ENCODE results near the gene PON2.
"Not testable (repeated sequence)": the region's sequence is repeated elsewhere in the genome, so short reads cannot be mapped to it uniquely, and the experiment has no call there.

Gene PON2

DNA sequence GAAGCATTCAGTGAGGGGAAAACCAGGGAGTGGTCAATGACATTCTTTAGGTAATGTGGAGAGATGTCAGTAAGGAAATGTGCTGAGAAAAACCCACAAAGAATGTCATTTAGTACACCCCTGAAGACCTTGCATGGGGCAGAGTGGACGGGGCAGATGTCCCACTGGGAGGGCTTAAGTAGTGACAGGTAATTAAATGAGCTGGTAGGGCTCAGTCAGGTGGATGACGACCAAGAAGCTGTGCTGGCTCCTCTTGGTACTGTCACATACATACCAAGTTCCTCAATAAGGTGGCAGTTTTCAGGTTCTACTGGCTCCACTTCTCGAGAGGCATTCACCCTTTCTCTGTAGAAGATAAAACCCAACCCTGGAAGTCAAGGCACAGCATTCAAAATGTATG, 40.5 kb downstream of the PON2 start:
- DNase-seq (ENCODE audit: low read depth), result no peak
- no peak overlapping the region for H3K4me3 ChIP-seq (ENCODE audit: low read length)
- TF ChIP-seq, protein P1, sequence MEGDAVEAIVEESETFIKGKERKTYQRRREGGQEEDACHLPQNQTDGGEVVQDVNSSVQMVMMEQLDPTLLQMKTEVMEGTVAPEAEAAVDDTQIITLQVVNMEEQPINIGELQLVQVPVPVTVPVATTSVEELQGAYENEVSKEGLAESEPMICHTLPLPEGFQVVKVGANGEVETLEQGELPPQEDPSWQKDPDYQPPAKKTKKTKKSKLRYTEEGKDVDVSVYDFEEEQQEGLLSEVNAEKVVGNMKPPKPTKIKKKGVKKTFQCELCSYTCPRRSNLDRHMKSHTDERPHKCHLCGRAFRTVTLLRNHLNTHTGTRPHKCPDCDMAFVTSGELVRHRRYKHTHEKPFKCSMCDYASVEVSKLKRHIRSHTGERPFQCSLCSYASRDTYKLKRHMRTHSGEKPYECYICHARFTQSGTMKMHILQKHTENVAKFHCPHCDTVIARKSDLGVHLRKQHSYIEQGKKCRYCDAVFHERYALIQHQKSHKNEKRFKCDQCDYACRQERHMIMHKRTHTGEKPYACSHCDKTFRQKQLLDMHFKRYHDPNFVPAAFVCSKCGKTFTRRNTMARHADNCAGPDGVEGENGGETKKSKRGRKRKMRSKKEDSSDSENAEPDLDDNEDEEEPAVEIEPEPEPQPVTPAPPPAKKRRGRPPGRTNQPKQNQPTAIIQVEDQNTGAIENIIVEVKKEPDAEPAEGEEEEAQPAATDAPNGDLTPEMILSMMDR (conservative IDR thresholded peaks at IDR 0.05; ENCODE audit: low read depth, low read length), result no peak

DNA sequence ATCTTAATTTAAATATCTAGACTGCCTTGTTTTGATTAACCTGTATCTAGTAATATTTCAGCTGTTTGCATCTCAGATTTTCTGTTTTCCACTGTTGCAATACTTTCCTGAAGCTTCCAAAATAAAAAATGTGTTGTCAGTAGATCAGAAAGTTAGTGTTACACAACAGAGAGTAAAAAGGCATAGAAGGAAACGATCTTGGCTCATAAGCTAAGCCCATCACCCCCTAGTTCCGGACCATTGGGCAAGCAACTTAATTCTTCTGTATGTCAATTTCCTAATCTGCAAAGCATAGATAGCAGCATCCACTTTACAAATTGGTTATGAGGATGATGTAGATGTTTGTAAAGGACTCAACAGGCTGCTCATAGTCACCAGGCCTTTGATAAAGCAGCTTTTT, 43.1 kb downstream of the PON2 start:
- H3K4me3 ChIP-seq (ENCODE audit: low read length), result no peak overlapping the region
- TF ChIP-seq, protein P1 (conservative IDR thresholded peaks at IDR 0.05; ENCODE audit: low read depth, low read length), result no peak
- no peak for DNase-seq (ENCODE audit: low read depth)

DNA sequence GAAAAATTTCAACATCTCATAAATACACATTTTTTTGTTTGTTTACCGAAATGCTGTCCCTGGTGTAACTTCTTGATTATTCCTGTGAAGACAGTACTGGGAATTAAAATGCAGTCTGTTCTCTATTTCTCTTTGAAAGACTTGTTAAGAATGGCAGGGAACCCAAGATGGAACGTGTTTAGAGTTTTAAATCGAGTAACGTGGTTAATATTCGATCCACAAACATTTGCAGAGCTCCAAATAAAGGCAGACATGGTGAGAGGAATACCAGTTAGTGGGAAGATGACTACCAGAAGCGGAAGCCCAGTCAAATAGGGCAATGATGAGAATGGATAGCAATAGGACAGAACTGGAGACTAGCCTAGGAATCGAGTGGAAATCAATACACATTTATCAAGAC, 45.3 kb downstream of the PON2 start:
- no peak overlapping the region for H3K4me3 ChIP-seq (ENCODE audit: low read length)
- no peak for DNase-seq (ENCODE audit: low read depth)
- TF ChIP-seq, protein P1 (conservative IDR thresholded peaks at IDR 0.05; ENCODE audit: low read depth, low read length), result no peak

DNA sequence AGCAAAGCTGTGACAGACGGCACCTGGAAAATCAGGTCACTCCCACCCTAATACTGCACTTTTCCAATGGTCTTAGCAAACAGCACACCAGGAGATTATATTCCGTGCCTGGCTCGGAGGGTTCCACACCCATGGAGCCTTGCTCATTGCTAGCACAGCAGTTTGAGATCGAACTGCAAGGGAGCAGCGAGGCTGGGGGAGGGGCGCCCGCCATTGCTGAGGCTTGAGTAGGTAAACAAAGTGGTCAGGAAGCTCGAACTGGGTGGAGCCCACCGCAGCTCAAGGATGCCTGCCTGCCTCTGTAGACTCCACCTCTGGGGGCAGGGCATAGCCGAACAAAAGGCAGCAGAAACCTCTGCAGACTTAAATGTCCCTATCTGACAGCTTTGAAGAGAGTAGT, 55.4 kb downstream of the PON2 start:
- H3K4me3 ChIP-seq (ENCODE audit: low read length); DNase-seq (ENCODE audit: low read depth): not testable (repeated sequence)

DNA sequence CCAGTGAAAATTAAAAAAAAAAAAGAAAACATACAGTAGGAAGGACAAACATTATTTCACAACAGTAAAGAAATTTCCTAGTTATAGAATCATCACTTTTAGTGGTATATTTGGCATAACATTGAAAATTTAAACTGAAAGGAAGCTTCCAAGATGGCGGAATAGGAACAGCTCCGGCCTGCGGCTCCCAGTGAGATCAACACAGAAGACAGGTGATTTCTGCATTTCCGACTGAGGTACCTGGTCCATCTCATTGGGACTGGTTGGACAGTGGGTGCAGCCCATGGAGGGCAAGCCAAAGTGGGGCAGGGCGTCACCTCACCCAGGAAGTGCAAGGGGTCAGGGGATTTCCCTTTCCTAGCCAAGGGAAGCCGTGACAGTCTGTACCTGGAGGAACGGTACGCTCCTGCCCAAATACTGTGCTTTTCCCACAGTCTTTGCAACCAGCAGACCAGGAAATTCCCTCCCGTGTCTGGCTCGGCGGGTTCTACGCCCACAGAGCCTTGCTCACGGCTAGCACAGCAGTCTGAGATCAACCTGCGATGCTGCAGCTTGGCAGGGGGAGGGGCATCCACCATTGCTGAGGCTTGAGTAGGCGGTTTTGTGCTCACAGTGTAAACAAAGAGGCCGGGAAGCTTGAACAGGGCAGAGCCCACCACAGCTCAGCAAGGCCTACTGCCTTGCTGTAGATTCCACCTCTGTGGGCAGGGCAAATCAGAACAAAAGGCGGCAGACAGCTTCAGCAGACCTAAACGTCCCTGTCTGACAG, 58.0 kb downstream of the PON2 start:
- DNase-seq (ENCODE audit: low read depth), result no peak
- TF ChIP-seq, protein P1 (conservative IDR thresholded peaks at IDR 0.05; ENCODE audit: low read depth, low read length), result no peak
- H3K4me3 ChIP-seq (ENCODE audit: low read length), result no peak overlapping the region

DNA sequence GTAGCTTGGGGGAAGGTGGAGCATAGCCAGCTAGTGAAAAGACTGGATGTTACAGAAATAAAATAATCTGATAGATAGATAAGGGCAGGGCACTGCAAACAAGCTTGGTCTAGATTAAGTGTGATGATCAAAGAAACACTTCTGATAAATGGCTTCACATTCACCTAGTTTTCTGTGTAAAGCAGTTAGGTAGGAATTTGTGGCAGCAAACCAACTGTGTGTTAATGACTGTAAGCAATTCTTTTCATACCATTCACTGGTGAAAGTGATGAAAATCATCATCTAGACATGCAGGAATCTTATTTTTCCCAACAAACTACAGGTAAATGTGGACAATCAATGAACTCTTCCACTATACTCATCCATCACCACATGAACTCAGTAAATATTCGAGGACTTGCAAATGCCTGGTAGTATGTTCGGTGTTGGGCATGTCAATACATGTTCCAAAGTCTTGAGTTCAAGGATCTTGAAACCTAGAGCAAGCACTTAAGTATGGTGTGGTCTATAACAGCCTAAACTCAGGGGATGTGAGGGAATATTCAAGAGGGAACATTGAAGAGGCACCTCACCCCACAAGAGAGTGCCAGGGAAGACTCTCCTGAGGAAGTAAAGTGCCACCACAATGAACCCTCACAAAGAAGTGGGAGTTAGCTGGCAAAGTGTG, 59.1 kb downstream of the PON2 start:
- no peak for DNase-seq (ENCODE audit: low read depth)
- TF ChIP-seq, protein P1 (conservative IDR thresholded peaks at IDR 0.05; ENCODE audit: low read depth, low read length), result no peak
- H3K4me3 ChIP-seq (ENCODE audit: low read length), result no peak overlapping the region

DNA sequence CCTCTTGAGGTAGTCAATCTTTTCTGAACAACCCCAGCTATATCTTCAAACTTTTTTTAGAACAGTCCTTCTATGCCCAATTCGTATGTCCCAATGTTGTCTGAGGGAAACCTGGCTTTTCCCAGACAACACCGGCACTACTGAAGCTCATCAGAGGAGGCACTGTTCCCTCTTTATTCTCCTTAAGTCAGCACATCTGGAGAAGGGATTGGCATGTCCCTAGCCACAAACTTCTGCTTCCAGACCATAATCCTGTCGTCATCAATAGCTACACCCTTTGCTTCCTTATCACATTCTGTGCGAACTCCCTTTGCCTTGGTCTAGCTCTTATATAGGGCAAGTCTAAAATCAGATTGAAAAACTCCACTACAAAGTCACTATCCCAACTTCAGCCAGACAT, 61.5 kb downstream of the PON2 start:
- no peak for DNase-seq (ENCODE audit: low read depth)
- H3K4me3 ChIP-seq (ENCODE audit: low read length), result no peak overlapping the region
- TF ChIP-seq, protein P1 (conservative IDR thresholded peaks at IDR 0.05; ENCODE audit: low read depth, low read length), result no peak

Measured in retinal pigment epithelial cell (primary cell).